Psoas muscle (tissue), 8 donors: ENCODE data around the gene CALHM3. TPM values are rescaled to one million over a fixed set of nuclear protein-coding genes. Genes with fewer than 3 reads are reported as not detected.
"Not testable (repeated sequence)": the region's sequence is repeated elsewhere in the genome, so short reads cannot be mapped to it uniquely, and the experiment has no call there.

ENCODE experiments used
- ATAC-seq, 4 donors: fragments of 200-7000 bp; cut with Tn5 transposase; one replicate each; pipeline ENCODE4 v1.9.1; 2020; ENCODE audit warnings: moderate library complexity in 3 of 4, mild to moderate bottlenecking in 2 of 4
- DNase-seq, 2 donors: peaks; one replicate each; pipeline ENCODE4 v3.0.0-alpha.2; 2020
- H3K27ac ChIP-seq: fragments of 200-600 bp; one replicate; pipeline ENCODE4 v1.8.0; 2022
- H3K27me3 ChIP-seq, 3 donors: fragments of 200-600 bp in 1 of 3; one replicate each; pipeline versions ENCODE4 v1.6.1 to v1.8.0; 2013 to 2022; ENCODE audit warnings: low read length in 2 of 3, mild to moderate bottlenecking in 2 of 3, moderate library complexity in 1 of 3; ENCODE audit not compliant: insufficient read depth in 3 of 3
- H3K36me3 ChIP-seq, 2 donors: fragments of 200-600 bp in 1 of 2; one replicate each; pipeline versions ENCODE4 v1.6.1 to v1.8.0; 2013 to 2022; ENCODE audit warnings: low read depth in 1 of 2, mild to moderate bottlenecking in 1 of 2, moderate library complexity in 1 of 2; ENCODE audit not compliant: insufficient read depth in 1 of 2
- H3K4me1 ChIP-seq: fragments of 200-600 bp; one replicate; pipeline ENCODE4 v1.8.0; 2022
- H3K4me3 ChIP-seq: fragments of 200-600 bp; one replicate; pipeline ENCODE4 v1.8.0; 2022; ENCODE audit warnings: mild to moderate bottlenecking
- H3K9me3 ChIP-seq: fragments of 200-600 bp; one replicate; pipeline ENCODE4 v1.8.0; 2022
- CTCF ChIP-seq: fragments of 200-600 bp; IDR thresholded peaks from one replicate; pipeline ENCODE4 v1.8.0; 2022; ENCODE audit warnings: antibody characterized with exemption
- WGBS, 3 donors: extraction: QIAGEN DNeasy Blood & Tissue Kit; methylation state at CpG; one replicate each; pipeline versions ENCODE4 v1.1.6 to v1.1.7; 2013; 5-methylcytosine and 5-hydroxymethylcytosine counted together
- intact Hi-C, 2 donors: fragments of 100-400 bp; cut with DNase I; formaldehyde crosslinking; loops; one replicate each; pipeline versions ENCODE4 v1.11.0 to v1.14.2; 2022
- polyA plus RNA-seq, 3 donors: library from polyadenylated mRNA; stranded (reverse); fragments of 200-250 nt; gene quantifications; one replicate each; pipeline ENCODE4 v1.2.3, GENCODE V29; 2013
- total RNA-seq, 4 donors: library from RNA; stranded (reverse); fragmentation: NEBNext Ultra II Directional in 2 of 4; extraction: Animal tissue kit (Norgen Biotek cat#: 25700) in 2 of 4; gene quantifications; one replicate each; pipeline versions ENCODE4 v1.2.1 to v1.2.4, GENCODE V29; 2021 to 2023
- donor health status: healthy with polysubstance abuse.
- donor health status: DM: no; HTN: no; CAD: no; lungs with moderate emphysema.
- donor health status: Bipolar disorder and iron deficiency.
- donor health status: healthy.
- donor health status: DM: yes; HTN: yes; CAD: no.
- donor health status: DM: no; HTN: no; CAD: no.
- donor health status: DM: no; HTN: no; CAD: no.
- donor health status: DM: yes; HTN: yes; CAD: no.

CALHM3 gene
- total and polyA plus RNA-seq, 7 donors: not detected

GRCh38 chr10:103507235-103508191 lies 28.5 kb upstream of the CALHM3 start:
- intact Hi-C loops: no loop called here
- no peak for ATAC-seq
- 58 to 61% (median 58%) methylated on average over 10 of the region's 10 CpGs for WGBS, 3 donors
- no peak for DNase-seq
- no peaks in the 10 kb centered on the region for H3K9me3 ChIP-seq
- H3K27me3 ChIP-seq: no peaks in the 10 kb centered on the region
- H3K4me1 ChIP-seq: no peaks in the 10 kb centered on the region
- no peak overlapping the region for H3K27ac ChIP-seq
- no peaks in the 10 kb centered on the region for H3K36me3 ChIP-seq
- no peak overlapping the region for H3K4me3 ChIP-seq
- TF ChIP-seq CTCF: no peak

- Histone ChIP-seq H3K9me3 (no peaks in the 10 kb centered on the region), H3K27me3 (no peaks in the 10 kb centered on the region), H3K36me3 (no peaks in the 10 kb centered on the region), H3K4me3 (no peak overlapping the region), H3K4me1 (no peaks in the 10 kb centered on the region), H3K27ac (no peak overlapping the region)
- intact Hi-C loops: no loop called here
- DNase-seq (no peak), ATAC-seq (no peak)
- WGBS, 3 donors: 80 to 92% (median 84%) methylated on average over 4 of the region's 4 CpGs
- TF ChIP-seq CTCF: no peak
These were observed 27.0 kb upstream of the CALHM3 start for GRCh38 chr10:103506061-103506460.

DNA sequence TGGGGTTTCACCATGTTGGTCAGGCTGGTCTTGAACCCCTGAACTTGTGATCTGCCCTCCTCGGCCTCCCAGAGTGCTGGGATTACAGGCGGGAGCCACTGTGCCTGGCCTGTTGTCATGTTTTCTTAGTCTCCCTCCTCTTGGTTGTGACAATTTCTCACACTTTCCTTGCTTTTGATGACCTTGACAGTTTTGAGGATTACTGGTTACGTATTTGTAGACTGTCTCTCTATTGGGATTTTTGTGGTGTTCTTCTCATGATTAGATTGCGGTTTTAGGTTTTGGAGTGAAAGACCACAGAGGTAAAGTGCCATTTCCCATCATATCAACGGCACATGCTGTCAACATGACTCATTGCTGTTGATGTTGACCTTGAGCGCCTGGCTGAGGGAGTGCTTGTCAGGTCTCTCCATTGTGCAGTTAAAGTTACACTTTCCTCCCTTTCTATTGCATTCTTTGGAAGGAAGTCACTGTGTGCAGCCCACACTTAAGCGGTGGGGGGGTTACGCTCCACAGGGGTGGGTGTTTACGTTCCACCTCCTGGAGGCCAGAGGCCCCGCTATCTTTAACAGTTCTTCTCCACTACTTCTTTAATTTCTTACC lies 25.2 kb upstream of the CALHM3 start:
- H3K4me3 ChIP-seq: no peak overlapping the region
- H3K36me3 ChIP-seq: no peaks in the 10 kb centered on the region
- no peaks in the 10 kb centered on the region for H3K9me3 ChIP-seq
- intact Hi-C loops: no loop called here
- WGBS, 3 donors: 72 to 77% (median 72%) methylated on average over 10 of the region's 10 CpGs
- no peak for TF ChIP-seq CTCF
- no peaks in the 10 kb centered on the region for H3K27me3 ChIP-seq
- H3K4me1 ChIP-seq: no peaks in the 10 kb centered on the region
- ATAC-seq: peak in 1 of 4 donors; percentile 55
- DNase-seq: no peak
- H3K27ac ChIP-seq: no peak overlapping the region

DNA sequence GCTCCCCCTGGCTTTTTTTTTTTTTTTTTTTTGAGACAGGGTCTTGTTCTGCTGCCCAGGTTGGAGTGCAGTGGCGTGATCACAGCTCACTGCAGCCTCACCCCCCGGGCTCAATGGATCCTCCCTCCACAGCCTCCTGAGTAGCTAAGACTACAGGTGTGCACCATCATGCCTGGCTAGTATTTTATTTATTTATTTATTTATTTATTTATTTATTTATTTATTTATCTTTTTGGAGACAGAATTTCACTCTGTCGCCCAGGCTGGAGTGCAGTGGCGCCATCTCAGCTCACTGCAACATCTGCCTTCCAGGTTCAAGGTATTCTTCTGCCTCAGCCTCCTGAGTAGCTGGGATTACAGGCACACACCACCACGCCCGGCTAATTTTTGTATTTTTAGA lies 24.7 kb upstream of the CALHM3 start:
- ATAC-seq, DNase-seq, intact Hi-C loops, H3K36me3 ChIP-seq, H3K4me1 ChIP-seq, H3K27ac ChIP-seq, H3K4me3 ChIP-seq, H3K9me3 ChIP-seq, H3K27me3 ChIP-seq: not testable (repeated sequence)
- 94 to 99% (median 94%) methylated on average over 6 of the region's 6 CpGs for WGBS, 3 donors

- no peak for DNase-seq
- ATAC-seq: no peak
- WGBS, 3 donors: 64 to 75% (median 69%) methylated on average over 13 of the region's 13 CpGs
These were observed 24.0 kb upstream of the CALHM3 start for GRCh38 chr10:103502849-103503660.

More at GRCh38 chr10:103502849-103503660, 24.0 kb upstream of the CALHM3 start:
- Histone ChIP-seq H3K9me3 (no peaks in the 10 kb centered on the region), H3K36me3 (no peaks in the 10 kb centered on the region), H3K27ac (no peak overlapping the region), H3K4me3 (no peak overlapping the region), H3K27me3 (peaks cover 0 to 1% (median 0%) of the 10 kb centered on the region in 3 donors), H3K4me1 (no peaks in the 10 kb centered on the region)
- intact Hi-C loops: no loop called here
- TF ChIP-seq CTCF: no peak
